Immature natural killer cell (primary cell): ENCODE results near the gene SCML1. TPM values are rescaled to one million over a fixed set of nuclear protein-coding genes. Genes with fewer than 3 reads are reported as not detected.
A peak's percentile ranks its signal among the peaks of the same experiment; 100 is the strongest.

Experiments used
- DNase-seq, 3 donors: peaks; one replicate each; pipeline ENCODE4 v3.0.0; 2022; ENCODE audit warnings: mixed read lengths in 1 of 3
- H3K27ac Mint-ChIP-seq, 6 donors: one replicate each; pipeline ENCODE4 v1.8.0; 2020; ENCODE audit warnings: mixed read lengths in 6 of 6, mild to moderate bottlenecking in 5 of 6, inconsistent platforms in 4 of 6, moderate library complexity in 3 of 6
- H3K27me3 Mint-ChIP-seq, 3 donors: one replicate each; pipeline ENCODE4 v1.8.0; 2020 to 2021; ENCODE audit warnings: low read depth in 3 of 3, mild to moderate bottlenecking in 3 of 3, mixed read lengths in 3 of 3, moderate library complexity in 3 of 3, inconsistent platforms in 1 of 3
- H3K36me3 Mint-ChIP-seq, 3 donors: one replicate each; pipeline ENCODE4 v1.8.0; 2020; ENCODE audit warnings: mixed read lengths in 3 of 3, inconsistent platforms in 2 of 3, mild to moderate bottlenecking in 2 of 3
- H3K4me1 Mint-ChIP-seq, 2 donors: one replicate each; pipeline ENCODE4 v1.8.0; 2020; ENCODE audit warnings: inconsistent platforms in 2 of 2, mild to moderate bottlenecking in 2 of 2, mixed read lengths in 2 of 2, moderate library complexity in 1 of 2
- H3K4me3 Mint-ChIP-seq, 5 donors: one replicate each; pipeline ENCODE4 v1.8.0; 2020; ENCODE audit warnings: mild to moderate bottlenecking in 5 of 5, mixed read lengths in 5 of 5, inconsistent platforms in 3 of 5, moderate library complexity in 3 of 5
- H3K9me3 Mint-ChIP-seq, 6 donors: one replicate each; pipeline ENCODE4 v1.8.0; 2020; ENCODE audit warnings: mild to moderate bottlenecking in 6 of 6, mixed read lengths in 6 of 6, inconsistent platforms in 4 of 6, moderate library complexity in 3 of 6
- polyA plus RNA-seq, 3 donors: library from polyadenylated mRNA; unstranded; fragments of 300-500 nt; fragmentation: Illumina TruSeq; gene quantifications; one replicate each; pipeline ENCODE4 v1.2.3, GENCODE V29; 2021

Gene SCML1
- 1 to 10 TPM in 2 of 3 donors, not detected in 1; 1.3 to 2.2 TPM for polyA plus RNA-seq

DNA sequence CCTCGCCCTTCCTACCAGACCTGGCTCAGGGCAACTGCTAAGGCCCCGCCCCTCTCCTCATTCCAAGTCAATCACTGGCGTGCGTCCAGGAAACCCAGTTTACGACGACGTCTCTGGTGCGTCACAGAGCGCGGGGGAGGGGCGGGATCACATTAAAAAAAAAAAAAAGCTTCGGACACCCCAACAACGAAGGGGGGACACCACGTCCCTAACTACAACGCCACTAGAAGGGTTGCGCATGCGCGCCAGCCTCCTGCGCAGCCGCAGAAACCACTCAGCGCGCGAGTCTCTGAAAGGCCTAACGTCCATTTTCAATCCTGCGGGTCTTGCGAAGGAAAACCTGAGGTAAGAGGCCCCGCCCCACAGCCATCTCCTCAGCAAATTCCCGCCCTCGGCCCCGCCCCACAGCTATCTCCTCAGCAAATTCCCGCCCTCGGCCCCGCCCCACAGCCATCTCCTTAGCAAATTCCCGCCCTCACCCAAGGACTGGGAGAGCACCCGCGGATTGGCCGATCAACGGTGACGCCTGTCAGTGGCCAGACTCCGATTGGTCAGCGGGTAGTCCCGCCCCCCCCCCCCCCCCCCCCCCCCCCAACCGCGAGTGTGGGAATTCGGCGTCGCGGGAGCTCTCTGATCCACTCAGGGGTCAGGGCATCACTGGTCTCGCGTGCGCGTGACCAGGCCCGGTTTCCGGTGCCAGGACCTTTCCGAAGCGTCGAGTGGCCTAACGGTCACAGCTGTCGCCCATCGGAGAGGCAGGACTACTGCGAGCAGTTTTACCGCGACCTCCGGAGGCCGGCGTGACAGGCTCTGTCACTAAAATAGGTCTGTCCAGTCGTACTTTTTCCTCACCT lies at the start of gene SCML1:
TSS of gene SCML1 (plus strand) at position 638 of the 854 bp plus-strand sequence. CDS start 6,694 bp downstream, outside the sequence.
- Mint-ChIP-seq H3K4me3 (peak within 1 kb of the TSS; percentile 81 to 89 (median 86)), H3K27me3 (peaks cover 16 to 30% (median 19%) of the 10 kb centered on the region in 3 donors), H3K36me3 (no peaks in the 10 kb centered on the region), H3K27ac (peak within 1 kb of the TSS; percentile 65 to 91 (median 78)), H3K9me3 (peaks cover 0 to 2% (median 0%) of the 10 kb centered on the region in 6 donors), H3K4me1 (peaks cover 23 to 29% of the 10 kb centered on the region in 2 donors)
- DNase-seq, result peak; percentile 65 to 74 (median 68)

DNA sequence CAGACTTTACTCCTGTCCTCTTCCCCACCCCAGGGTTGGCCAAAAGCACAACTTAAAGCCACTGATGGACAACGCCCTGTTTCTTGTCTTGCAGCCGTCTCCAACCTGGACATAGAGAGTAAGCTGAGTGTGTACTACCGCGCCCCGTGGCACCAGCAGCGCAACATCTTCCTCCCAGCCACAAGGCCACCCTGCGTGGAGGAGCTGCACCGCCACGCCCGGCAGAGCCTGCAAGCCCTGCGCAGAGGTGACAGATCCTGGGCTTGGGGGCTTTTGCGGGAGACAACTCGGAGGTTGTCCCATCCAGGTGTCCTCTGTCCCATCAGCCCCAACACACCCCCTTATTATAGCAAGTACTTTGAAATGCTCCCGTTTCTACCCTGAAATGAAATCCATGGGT lies 49.6 kb upstream of the SCML1 start:
- Mint-ChIP-seq H3K27me3 (peaks cover 3 to 7% (median 6%) of the 10 kb centered on the region in 3 donors), H3K9me3 (peaks cover 0 to 2% (median 0%) of the 10 kb centered on the region in 6 donors), H3K4me1 (peaks cover 2 to 10% of the 10 kb centered on the region in 2 donors), H3K4me3 (no peak overlapping the region), H3K36me3 (no peaks in the 10 kb centered on the region), H3K27ac (no peak overlapping the region)
- no peak for DNase-seq

GRCh38 chrX:17689971-17690409 lies 47.3 kb upstream of the SCML1 start:
- peaks cover 3 to 7% (median 6%) of the 10 kb centered on the region in 3 donors for H3K27me3 Mint-ChIP-seq
- DNase-seq, result peak in 2 of 3 donors; percentile 18 to 19
- no peaks in the 10 kb centered on the region for H3K36me3 Mint-ChIP-seq
- H3K4me3 Mint-ChIP-seq, result no peak overlapping the region
- no peaks in the 10 kb centered on the region for H3K4me1 Mint-ChIP-seq
- H3K27ac Mint-ChIP-seq, result no peak overlapping the region
- peaks cover 0 to 2% (median 0%) of the 10 kb centered on the region in 6 donors for H3K9me3 Mint-ChIP-seq

GRCh38 chrX:17692709-17693346 lies 44.5 kb upstream of the SCML1 start:
- Mint-ChIP-seq H3K27me3 (peaks cover 4 to 9% (median 5%) of the 10 kb centered on the region in 3 donors), H3K36me3 (no peaks in the 10 kb centered on the region), H3K4me1 (no peaks in the 10 kb centered on the region), H3K4me3 (no peak overlapping the region), H3K9me3 (no peaks in the 10 kb centered on the region), H3K27ac (no peak overlapping the region)
- DNase-seq, result no peak

- no peak overlapping the region for H3K4me3 Mint-ChIP-seq
- no peaks in the 10 kb centered on the region for H3K4me1 Mint-ChIP-seq
- peaks cover 2% of the 10 kb centered on the region in 3 donors for H3K27me3 Mint-ChIP-seq
- no peaks in the 10 kb centered on the region for H3K9me3 Mint-ChIP-seq
- no peak overlapping the region for H3K27ac Mint-ChIP-seq
- H3K36me3 Mint-ChIP-seq, result no peaks in the 10 kb centered on the region
- no peak for DNase-seq
These were observed 40.1 kb upstream of the SCML1 start for GRCh38 chrX:17697191-17697590.

GRCh38 chrX:17700976-17701375 lies 36.3 kb upstream of the SCML1 start:
- Mint-ChIP-seq H3K36me3 (no peaks in the 10 kb centered on the region), H3K4me1 (no peaks in the 10 kb centered on the region), H3K27me3 (peaks cover 2 to 4% (median 2%) of the 10 kb centered on the region in 3 donors), H3K27ac (no peak overlapping the region), H3K9me3 (no peaks in the 10 kb centered on the region), H3K4me3 (no peak overlapping the region)
- no peak for DNase-seq

DNA sequence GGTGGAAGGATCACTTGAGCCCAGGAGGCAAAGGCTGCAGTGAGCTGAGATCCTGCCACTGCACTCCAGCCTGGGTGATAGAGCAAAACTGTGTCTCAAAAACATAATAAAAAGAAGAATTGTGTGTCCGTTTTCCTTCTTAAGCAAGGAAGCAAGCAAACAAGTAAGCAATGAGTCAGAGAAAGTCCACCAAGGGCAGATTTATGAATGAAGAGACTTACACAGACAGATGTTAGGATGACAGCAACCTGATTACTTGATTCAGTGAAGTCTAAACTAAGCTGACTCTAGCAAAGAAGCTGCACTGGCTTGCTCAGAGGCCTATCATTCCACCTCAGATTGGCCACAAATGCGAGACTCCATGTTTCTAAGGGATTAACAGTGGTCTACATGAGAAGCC lies 34.1 kb upstream of the SCML1 start:
- H3K4me1 Mint-ChIP-seq, result no peaks in the 10 kb centered on the region

GRCh38 chrX:17705211-17705610 lies 32.1 kb upstream of the SCML1 start:
- Mint-ChIP-seq H3K27ac (no peak overlapping the region), H3K9me3 (no peaks in the 10 kb centered on the region), H3K4me3 (no peak overlapping the region), H3K4me1 (no peaks in the 10 kb centered on the region), H3K36me3 (no peaks in the 10 kb centered on the region), H3K27me3 (peaks cover 0 to 8% (median 2%) of the 10 kb centered on the region in 3 donors)
- DNase-seq, result no peak

More for the DNA sequence above, 34.1 kb upstream of the SCML1 start:
- no peaks in the 10 kb centered on the region for H3K9me3 Mint-ChIP-seq
- no peak for DNase-seq
- H3K27me3 Mint-ChIP-seq, result peaks cover 0 to 4% (median 2%) of the 10 kb centered on the region in 3 donors
- H3K4me3 Mint-ChIP-seq, result no peak overlapping the region
- no peaks in the 10 kb centered on the region for H3K36me3 Mint-ChIP-seq
- H3K27ac Mint-ChIP-seq, result no peak overlapping the region

- Mint-ChIP-seq H3K4me1 (no peaks in the 10 kb centered on the region), H3K27ac (no peak overlapping the region), H3K9me3 (no peaks in the 10 kb centered on the region), H3K36me3 (no peaks in the 10 kb centered on the region), H3K4me3 (no peak overlapping the region), H3K27me3 (peaks cover 0 to 16% (median 2%) of the 10 kb centered on the region in 3 donors)
- no peak for DNase-seq
These were observed 30.6 kb upstream of the SCML1 start for GRCh38 chrX:17706676-17707075.

DNA sequence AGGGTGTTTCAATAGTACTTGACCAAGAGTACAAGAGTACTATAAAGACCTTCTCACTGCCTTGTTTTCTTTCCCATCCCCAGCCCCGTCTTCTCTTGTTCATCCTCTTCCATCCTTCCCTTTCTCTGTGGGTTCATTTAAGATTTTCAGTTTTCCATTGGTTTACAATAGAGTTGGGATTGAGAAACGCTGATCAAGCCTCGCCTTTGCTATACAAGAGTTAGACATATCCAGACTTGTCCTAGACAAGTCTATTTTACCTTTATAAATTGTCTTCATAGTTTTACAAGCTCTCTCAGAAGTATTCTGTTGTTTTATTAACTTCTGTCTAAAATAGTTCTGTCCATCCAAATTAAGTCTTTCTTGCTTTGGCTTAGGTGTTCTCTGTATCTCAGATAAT lies 29.6 kb upstream of the SCML1 start:
- Mint-ChIP-seq H3K9me3 (no peaks in the 10 kb centered on the region), H3K4me1 (no peaks in the 10 kb centered on the region), H3K4me3 (no peak overlapping the region), H3K36me3 (no peaks in the 10 kb centered on the region), H3K27me3 (peaks cover 0 to 14% (median 1%) of the 10 kb centered on the region in 3 donors), H3K27ac (no peak overlapping the region)
- DNase-seq, result no peak

- no peak overlapping the region for H3K27ac Mint-ChIP-seq
- H3K27me3 Mint-ChIP-seq, result peaks cover 1 to 16% (median 1%) of the 10 kb centered on the region in 3 donors
- H3K36me3 Mint-ChIP-seq, result no peaks in the 10 kb centered on the region
- no peaks in the 10 kb centered on the region for H3K4me1 Mint-ChIP-seq
- H3K4me3 Mint-ChIP-seq, result no peak overlapping the region
- DNase-seq, result no peak
- H3K9me3 Mint-ChIP-seq, result no peaks in the 10 kb centered on the region
These were observed 26.4 kb upstream of the SCML1 start for GRCh38 chrX:17710871-17711301.

GRCh38 chrX:17713288-17713687 lies 24.0 kb upstream of the SCML1 start:
- no peaks in the 10 kb centered on the region for H3K9me3 Mint-ChIP-seq
- no peak overlapping the region for H3K27ac Mint-ChIP-seq
- H3K36me3 Mint-ChIP-seq, result no peaks in the 10 kb centered on the region

GRCh38 chrX:17718649-17719165 lies 18.6 kb upstream of the SCML1 start:
- H3K4me1 Mint-ChIP-seq, result no peaks in the 10 kb centered on the region
- no peak overlapping the region for H3K4me3 Mint-ChIP-seq
- H3K27me3 Mint-ChIP-seq, result peaks cover 2 to 8% (median 4%) of the 10 kb centered on the region in 3 donors
- H3K9me3 Mint-ChIP-seq, result no peaks in the 10 kb centered on the region
- no peaks in the 10 kb centered on the region for H3K36me3 Mint-ChIP-seq
- no peak overlapping the region for H3K27ac Mint-ChIP-seq
- DNase-seq, result no peak

More at GRCh38 chrX:17713288-17713687, 24.0 kb upstream of the SCML1 start:
- DNase-seq, result no peak
- H3K4me1 Mint-ChIP-seq, result no peaks in the 10 kb centered on the region
- no peak overlapping the region for H3K4me3 Mint-ChIP-seq
- H3K27me3 Mint-ChIP-seq, result peaks cover 1 to 14% (median 3%) of the 10 kb centered on the region in 3 donors

GRCh38 chrX:17719711-17720110 lies 17.6 kb upstream of the SCML1 start:
- Mint-ChIP-seq H3K27ac (no peak overlapping the region), H3K4me3 (no peak overlapping the region), H3K4me1 (no peaks in the 10 kb centered on the region), H3K27me3 (peaks cover 2 to 6% (median 4%) of the 10 kb centered on the region in 3 donors), H3K9me3 (no peaks in the 10 kb centered on the region), H3K36me3 (no peaks in the 10 kb centered on the region)
- DNase-seq, result no peak
